Activated naive CD4-positive, alpha-beta T cell treated with anti-CD3 and anti-CD28 coated beads, Interleukin-2, amount 50 U/mL, for 72 hours (primary cell): ENCODE results near the gene MEX3A. TPM values are rescaled to one million over a fixed set of nuclear protein-coding genes. Genes with fewer than 3 reads are reported as not detected.
"Not testable (repeated sequence)": the region's sequence is repeated elsewhere in the genome, so short reads cannot be mapped to it uniquely, and the experiment has no call there.

ENCODE experiments used
- ATAC-seq, 2 donors: fragments of 150-1000 bp; cut with Tn5 transposase; 2 replicates each; pipeline ENCODE4 v1.10.0; 2021; ENCODE audit warnings: mild to moderate bottlenecking in 2 of 2, moderate library complexity in 2 of 2
- DNase-seq, 2 donors: peaks; one replicate each; pipeline ENCODE4 v3.0.0; 2021 to 2022; ENCODE audit warnings: low spot score in 2 of 2
- H3K27ac Mint-ChIP-seq, 2 donors: one replicate each; pipeline ENCODE4 v1.8.0; 2022; ENCODE audit warnings: mild to moderate bottlenecking in 2 of 2, mixed read lengths in 2 of 2
- H3K36me3 Mint-ChIP-seq, 2 donors: one replicate each; pipeline ENCODE4 v1.8.0; 2022; ENCODE audit warnings: mixed read lengths in 2 of 2
- H3K9me3 Mint-ChIP-seq, 2 donors: one replicate each; pipeline ENCODE4 v1.8.0; 2022; ENCODE audit warnings: mixed read lengths in 2 of 2
- total RNA-seq, 2 donors: library from RNA; stranded (reverse); gene quantifications; one replicate each; pipeline ENCODE4 v1.2.3, GENCODE V29; 2022

MEX3A gene
- total RNA-seq, 2 donors from 2014 or later = 0.16 to 0.49 TPM

DNA sequence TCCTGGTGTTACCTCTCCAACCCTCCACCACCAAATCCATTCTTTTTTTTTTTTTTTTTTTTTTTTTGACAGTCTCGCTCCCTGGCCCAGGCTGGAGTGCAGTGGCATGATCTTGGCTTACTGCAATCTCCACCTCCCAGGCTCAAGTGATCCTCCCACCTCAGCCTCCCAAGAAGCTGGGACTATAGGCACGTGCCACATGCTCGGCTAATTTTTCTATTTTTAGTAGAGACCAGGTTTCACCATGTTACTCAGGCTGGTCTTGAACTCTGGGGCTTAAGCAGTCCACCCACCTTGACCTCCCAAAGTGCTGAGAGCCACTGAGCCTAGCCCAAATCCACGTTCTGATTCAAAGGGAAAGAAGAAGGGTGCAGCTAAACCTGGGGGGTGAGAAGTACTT, 38.7 kb upstream of the MEX3A start:
- DNase-seq, ATAC-seq, H3K9me3 Mint-ChIP-seq: not testable (repeated sequence)
- Mint-ChIP-seq H3K27ac (peak overlapping the region in 1 of 2 donors; percentile 17), H3K36me3 (peaks cover 7 to 32% of the 10 kb centered on the region in 2 donors)

DNA sequence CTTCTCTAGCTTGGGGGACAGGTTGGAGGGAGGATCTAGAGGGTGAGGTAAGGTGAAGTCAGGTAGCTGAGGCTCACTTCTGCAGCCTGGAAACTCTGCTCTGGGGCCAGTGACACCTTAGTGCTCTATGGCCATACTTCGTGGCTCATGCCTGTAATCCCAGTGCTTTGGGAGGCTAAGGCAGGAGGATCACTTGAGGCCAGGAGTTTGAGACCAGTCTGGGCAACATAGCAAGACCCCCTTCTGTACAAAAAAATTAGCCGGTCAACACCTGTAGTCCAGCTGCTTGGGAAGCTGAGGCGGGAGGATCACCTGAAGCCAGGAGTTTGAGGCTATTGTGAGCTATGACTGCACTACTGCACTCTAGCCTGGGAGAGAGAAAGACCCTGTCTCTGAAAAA, 38.1 kb upstream of the MEX3A start:
- no peak for DNase-seq
- H3K36me3 Mint-ChIP-seq = peaks cover 12 to 35% of the 10 kb centered on the region in 2 donors
- no peaks in the 10 kb centered on the region for H3K9me3 Mint-ChIP-seq
- no peak overlapping the region for H3K27ac Mint-ChIP-seq
- ATAC-seq = no peak

DNA sequence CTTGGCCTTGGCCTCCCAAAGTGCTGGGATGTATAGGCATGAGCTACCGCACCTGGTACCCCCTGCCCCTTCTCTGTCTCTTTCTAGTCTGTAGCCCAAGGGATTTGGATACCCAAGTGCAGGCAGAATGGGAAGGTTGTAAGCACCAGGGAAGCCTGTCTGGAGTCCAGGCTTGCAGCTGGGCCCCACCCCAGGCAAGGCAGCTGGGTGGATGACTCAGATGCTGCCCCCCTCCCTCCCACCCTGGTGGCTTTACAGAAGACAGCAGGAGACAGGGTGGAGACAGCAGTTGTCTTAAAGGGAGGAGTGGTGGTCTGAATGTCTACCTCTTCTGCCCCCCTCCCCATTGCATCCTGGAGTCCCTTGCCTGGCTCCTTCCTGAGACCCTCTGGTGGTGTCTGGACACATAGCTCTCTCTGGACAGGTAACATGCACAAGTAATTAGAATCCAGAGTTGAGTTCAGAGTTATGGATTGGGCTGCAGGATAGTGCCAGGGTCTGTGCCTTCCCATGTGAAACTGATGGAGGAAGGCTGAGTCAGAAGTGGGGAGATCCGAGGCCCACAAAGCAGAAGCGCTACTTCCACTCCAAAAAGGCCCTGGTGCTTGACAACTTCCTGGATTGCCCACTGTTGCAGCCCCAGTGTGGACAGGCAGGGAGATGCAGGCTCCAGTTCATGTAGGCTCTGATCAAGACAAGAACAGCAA, 37.4 kb upstream of the MEX3A start:
- ATAC-seq (no peak), DNase-seq (no peak)
- Mint-ChIP-seq H3K9me3 (no peaks in the 10 kb centered on the region), H3K36me3 (peaks cover 19 to 41% of the 10 kb centered on the region in 2 donors), H3K27ac (peak overlapping the region in 1 of 2 donors; percentile 60)

DNA sequence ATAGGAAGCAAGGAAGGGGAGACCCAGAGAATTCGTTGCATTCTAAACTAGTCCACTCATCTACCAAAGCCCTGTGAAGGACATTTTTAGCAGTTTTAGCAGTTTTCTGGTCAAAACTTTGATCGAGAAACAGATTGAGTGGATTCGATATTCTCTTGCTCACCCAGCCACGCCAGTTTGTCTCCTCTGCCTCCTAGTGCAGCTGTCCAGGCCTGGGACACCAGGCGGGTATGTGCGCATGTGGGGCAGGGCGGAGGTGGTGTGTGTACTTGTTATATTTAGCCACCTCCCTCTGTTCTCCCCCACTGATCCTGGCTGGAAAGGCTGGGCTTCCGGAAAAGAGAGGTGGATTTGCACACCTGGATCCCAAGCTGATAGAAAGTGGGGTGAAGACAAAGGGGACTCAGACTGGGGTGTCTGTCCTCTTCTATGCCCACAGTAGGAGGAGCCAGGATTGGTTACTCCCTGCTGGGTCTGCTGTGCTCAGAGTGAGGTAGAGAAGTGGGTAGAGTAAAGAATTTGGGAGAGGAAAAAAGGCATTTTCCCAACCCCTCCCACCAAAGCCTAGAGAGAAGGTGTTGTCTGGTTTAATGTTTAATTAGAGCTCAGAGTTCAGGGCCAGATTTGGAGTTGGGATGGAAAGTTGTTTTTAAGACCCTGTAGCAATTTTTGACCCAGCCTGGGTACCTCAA, 36.1 kb upstream of the MEX3A start:
- ATAC-seq (no peak), DNase-seq (no peak)
- Mint-ChIP-seq H3K9me3 (no peaks in the 10 kb centered on the region), H3K27ac (no peak overlapping the region), H3K36me3 (peaks cover 20 to 41% of the 10 kb centered on the region in 2 donors)

DNA sequence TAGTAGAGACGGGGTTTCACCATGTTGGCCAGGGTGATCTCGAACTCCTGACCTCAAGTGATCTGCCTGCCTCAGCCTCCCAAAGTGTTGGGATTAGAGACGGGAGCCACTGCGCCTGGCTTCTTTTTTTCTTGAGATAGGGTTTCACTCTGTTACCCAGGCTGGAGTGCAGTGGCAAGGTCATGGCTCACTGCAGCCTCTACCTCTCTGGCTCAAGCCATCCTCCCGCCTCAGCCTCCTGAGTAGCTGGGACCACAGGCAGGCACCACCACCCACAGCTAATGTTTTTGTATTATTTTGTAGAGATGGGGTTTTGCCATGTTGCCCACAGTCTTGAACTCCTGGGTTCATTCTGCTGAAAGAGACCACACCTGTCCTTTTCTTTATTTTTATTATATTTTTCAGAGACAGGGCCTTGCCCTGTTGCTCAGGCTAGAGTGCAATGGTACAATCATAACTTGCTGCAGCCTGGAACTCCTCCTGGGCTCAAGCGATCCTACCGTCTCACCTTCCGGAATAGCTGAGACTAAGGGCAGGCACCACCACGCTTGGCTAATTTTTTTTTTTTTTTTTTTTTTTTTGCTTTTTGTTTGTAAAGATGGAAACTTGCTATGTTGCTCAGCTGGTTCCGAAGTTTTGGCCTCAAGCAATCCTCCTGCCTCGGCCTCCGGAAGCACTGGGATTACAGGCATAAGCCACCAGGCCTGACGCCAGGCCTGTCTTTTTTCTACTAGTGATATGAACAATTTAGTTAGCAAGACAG, 35.3 kb upstream of the MEX3A start:
- Mint-ChIP-seq H3K9me3 (no peaks in the 10 kb centered on the region), H3K36me3 (peaks cover 20 to 38% of the 10 kb centered on the region in 2 donors), H3K27ac (no peak overlapping the region)
- ATAC-seq (no peak), DNase-seq (no peak)

DNA sequence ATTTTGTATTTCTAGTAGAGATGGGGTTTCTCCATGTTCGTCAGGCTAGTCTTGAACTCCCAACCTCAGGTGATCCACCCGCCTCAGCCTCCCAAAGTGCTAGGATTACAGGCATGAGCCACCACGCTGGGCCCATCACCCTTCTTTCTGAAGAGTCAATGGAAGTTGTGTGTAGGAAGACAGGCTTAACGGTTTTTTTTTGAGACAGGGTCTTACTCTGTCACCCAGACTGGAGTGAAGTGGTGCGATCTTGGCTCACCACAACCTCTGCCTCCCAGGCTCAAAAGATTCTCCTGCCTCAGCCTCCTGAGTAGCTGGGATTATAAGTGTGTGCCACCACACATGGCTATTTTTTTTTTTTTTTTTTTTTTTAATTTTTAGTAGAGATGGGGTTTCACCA, 34.5 kb upstream of the MEX3A start:
- H3K9me3 Mint-ChIP-seq, ATAC-seq: not testable (repeated sequence)
- peaks cover 20 to 33% of the 10 kb centered on the region in 2 donors for H3K36me3 Mint-ChIP-seq

DNA sequence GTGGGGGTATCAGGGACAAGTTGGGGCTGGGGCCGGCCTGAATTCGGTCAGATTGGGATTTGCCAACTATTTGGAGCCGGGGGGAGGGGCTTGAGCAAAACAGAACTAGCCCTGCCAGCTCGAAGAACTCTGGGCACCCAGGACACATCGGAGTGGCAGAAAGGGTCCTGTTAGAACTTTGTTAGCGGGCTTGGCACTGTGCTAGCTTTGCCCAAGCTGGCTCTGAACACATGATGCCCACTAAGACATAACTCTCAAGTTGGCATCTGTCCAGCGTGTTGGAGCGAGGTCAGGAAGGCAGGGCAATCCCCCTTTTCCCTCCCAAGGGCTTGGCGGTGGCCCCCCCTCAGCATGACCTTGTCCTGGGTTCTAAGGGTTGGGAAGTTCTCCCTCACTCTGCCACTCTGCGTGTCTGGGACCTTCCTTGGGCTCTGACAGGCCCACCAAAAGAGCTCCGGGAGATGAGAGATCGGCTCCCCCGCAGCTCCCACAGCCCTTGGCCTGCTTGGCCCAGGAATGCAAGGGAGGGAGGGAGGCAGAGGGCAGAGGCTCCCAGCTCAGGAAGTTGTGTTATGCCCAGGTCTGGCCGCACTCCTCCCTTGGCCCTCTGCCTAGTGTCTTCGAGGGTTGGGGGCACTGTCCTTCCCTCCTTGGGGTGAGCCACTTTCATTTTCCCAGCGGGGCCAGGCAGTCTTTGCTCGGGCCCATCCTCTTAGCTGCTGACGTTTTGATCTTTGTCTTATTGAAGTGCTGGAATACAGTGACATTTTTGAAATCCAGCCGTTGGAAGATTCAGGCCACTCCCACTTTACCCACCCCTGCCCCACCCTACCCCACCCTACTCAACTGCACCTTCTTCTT, 33.5 kb upstream of the MEX3A start:
- Mint-ChIP-seq H3K27ac (peak overlapping the region; percentile 81 to 92), H3K36me3 (peaks cover 20 to 33% of the 10 kb centered on the region in 2 donors), H3K9me3 (no peaks in the 10 kb centered on the region)
- DNase-seq (no peak), ATAC-seq (no peak)

More for the DNA sequence above, 34.5 kb upstream of the MEX3A start:
- H3K27ac Mint-ChIP-seq = peak overlapping the region in 1 of 2 donors; percentile 92
- not testable (repeated sequence) for DNase-seq

DNA sequence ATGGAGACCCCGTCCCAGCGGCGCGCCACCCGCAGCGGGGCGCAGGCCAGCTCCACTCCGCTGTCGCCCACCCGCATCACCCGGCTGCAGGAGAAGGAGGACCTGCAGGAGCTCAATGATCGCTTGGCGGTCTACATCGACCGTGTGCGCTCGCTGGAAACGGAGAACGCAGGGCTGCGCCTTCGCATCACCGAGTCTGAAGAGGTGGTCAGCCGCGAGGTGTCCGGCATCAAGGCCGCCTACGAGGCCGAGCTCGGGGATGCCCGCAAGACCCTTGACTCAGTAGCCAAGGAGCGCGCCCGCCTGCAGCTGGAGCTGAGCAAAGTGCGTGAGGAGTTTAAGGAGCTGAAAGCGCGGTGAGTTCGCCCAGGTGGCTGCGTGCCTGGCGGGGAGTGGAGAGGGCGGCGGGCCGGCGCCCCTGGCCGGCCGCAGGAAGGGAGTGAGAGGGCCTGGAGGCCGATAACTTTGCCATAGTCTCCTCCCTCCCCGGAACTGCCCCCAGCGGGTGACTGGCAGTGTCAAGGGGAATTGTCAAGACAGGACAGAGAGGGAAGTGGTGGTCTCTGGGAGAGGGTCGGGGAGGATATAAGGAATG, 32.8 kb upstream of the MEX3A start:
- DNase-seq (no peak), ATAC-seq (no peak)
- H3K36me3 Mint-ChIP-seq = peaks cover 20 to 28% of the 10 kb centered on the region in 2 donors

DNA sequence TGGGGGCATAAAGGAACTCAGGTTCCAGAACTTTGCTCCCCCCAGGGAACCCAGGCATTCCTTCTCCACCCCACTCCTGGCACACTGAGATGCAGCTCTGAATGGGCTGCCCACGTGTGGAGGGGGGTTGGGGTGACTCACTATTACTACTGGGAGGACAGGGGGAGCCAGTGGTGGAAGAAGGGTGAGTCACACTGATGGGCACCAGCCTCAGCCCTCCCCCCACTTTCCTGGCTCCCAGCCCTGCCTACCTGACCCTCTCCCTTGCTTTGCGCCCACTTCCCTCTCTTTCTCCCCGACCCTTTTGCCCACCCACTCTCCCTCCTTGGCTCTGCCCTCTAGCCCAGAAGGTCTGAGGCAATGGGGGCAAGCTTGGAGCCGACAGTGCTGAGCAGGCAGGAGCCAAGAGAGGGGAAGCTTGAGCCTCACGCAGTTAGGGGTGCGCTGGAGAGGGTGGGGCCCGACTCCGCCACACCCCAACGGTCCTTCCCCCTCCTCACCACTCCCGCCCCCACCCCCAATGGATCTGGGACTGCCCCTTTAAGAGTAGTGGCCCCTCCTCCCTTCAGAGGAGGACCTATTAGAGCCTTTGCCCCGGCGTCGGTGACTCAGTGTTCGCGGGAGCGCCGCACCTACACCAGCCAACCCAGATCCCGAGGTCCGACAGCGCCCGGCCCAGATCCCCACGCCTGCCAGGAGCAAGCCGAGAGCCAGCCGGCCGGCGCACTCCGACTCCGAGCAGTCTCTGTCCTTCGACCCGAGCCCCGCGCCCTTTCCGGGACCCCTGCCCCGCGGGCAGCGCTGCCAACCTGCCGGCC, 32.0 kb upstream of the MEX3A start, which contains the start of gene LMNA:
Gene LMNA (plus strand): TSS at position 611 of the 818 bp plus-strand sequence. CDS start 208 bp downstream, outside the sequence.
- peaks cover 20 to 25% of the 10 kb centered on the region in 2 donors for H3K36me3 Mint-ChIP-seq
- no peaks in the 10 kb centered on the region for H3K9me3 Mint-ChIP-seq
- ATAC-seq (peak; percentile 89 to 91), DNase-seq (peak; percentile 72 to 90)
- peak within 1 kb of the TSS; percentile 92 for H3K27ac Mint-ChIP-seq

More for the DNA sequence above, 32.8 kb upstream of the MEX3A start:
- peak overlapping the region; percentile 70 to 92 for H3K27ac Mint-ChIP-seq
- H3K9me3 Mint-ChIP-seq = no peaks in the 10 kb centered on the region

DNA sequence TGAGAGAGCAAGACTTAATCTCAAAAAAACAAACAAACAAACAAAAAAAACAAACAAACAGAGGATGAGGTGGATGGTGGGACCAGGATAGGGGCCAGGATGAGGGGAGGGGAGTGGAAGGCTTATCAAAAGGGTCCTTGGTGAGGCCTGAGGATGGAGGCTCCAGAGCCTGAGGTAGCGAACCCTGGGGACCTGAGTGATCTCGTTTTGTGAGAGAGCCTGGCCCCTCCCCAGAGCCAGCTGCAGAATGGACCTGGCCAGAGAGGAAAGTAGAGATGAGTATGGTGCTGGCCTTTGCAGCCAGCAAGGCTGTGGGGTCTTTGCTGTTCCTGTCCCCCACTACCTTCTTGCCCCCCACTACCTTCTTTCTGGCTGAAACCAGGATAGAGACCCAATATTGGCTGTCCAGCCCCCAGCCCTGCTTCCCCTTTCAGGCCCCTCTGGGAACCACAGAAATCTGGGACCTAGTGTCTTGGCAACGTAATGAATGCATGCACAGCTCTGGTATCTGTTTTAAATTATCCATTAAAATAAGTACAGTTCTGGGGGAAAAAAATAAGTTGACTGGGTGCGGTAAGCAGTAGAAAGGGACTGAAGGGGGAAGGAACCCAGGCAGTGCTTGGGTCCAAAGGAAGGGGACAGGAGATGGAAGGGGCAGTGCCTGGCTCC, 31.2 kb upstream of the MEX3A start:
- DNase-seq (no peak), ATAC-seq (no peak)
- H3K9me3 Mint-ChIP-seq = no peaks in the 10 kb centered on the region
- peaks cover 20 to 22% of the 10 kb centered on the region in 2 donors for H3K36me3 Mint-ChIP-seq
- peak overlapping the region; percentile 92 for H3K27ac Mint-ChIP-seq

DNA sequence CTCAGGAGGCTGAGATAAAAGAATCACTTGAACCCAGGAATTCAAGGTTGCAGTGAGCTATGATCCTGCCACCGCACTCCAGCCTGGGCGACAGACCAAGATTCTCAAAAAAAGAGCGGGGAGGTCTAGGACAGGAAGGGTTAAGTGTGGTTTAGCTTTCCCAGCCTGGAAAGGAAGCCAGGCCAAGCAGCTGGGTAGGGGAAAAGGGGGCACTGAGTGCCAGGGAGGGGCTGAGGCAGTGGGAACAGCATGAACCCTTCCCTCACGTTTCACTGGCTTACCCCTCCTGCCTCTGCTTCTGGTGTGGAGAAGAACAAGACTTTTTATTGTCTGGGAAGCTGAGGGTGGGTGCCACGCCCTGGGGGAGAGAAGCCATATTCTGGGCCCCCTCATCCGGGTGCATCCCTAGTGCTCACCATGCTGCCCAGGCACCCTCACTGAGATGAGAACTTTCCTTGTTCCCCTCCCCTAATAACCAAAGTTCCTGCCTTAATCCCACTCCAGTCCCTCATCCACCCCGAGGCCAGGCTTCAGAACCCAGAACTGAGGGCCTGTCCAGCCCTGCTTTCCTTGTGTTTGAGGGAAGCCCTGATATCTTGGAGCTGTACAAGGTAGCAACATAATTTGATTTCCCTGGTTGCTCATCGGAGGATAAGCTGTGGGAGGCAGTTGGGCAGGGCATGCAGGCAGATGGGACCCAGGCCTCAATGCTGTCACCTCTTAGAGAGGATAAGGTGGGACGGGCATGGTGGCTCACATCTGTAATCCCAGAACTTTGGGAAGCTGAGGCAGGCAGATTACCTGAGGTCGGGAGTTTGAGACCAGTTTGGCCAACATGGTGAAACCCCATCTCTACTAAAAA, 30.2 kb upstream of the MEX3A start:
- Mint-ChIP-seq H3K27ac (no peak overlapping the region), H3K36me3 (peaks cover 16 to 20% of the 10 kb centered on the region in 2 donors), H3K9me3 (no peaks in the 10 kb centered on the region)
- ATAC-seq (no peak), DNase-seq (no peak)

DNA sequence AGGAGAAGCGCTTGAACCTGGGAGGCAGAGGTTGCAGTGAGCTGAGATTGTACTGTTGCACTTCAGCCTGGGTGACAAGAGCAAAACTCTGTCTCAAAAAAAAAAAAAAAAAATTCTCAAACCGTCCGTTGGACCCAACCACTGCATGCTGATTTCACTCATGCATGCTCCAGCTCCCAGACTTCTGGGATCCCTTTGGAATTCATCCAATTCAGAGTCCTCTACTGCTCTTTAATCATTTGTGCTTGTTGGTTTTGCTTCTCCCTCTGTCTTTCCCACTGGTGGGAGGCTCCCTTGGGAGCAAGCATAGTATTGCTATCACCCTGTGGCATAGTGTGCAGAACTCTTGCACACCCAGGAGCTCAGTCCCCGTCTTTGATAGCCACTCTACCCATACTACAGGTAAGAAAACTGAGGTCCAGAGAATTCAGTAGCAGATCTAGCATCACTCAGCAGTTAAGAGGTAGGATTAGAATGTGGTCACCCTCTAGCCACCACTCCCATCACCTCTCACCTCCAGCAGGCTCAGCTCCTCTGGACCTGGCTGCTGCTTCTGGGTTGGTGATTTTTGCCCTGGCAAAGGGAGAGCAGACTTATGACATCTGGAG, 29.2 kb upstream of the MEX3A start:
- DNase-seq = no peak
- Mint-ChIP-seq H3K27ac (no peak overlapping the region), H3K9me3 (no peaks in the 10 kb centered on the region), H3K36me3 (peaks cover 13 to 18% of the 10 kb centered on the region in 2 donors)
- ATAC-seq = no peak

DNA sequence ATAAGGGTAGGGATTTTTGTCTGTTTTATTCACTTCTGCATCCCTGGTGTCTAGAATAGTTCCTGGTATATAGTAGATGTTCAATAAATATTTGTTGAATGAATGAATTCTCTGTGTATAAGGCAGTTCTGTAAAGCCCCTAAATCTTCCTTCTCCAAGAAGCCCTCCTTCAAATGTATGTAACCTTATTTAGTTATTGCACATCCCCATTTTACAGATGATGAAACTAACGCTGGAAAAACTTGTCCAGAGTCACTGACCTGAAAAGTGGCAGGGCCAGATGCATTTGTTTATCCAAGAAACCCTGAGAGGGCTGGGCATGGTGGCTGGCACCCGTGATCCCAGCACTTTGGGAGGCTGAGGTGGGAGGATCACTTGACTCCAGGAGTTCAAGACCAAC, 28.0 kb upstream of the MEX3A start:
- H3K36me3 Mint-ChIP-seq = peaks cover 6 to 8% of the 10 kb centered on the region in 2 donors
- H3K9me3 Mint-ChIP-seq = no peaks in the 10 kb centered on the region
- DNase-seq (no peak), ATAC-seq (no peak)
- no peak overlapping the region for H3K27ac Mint-ChIP-seq
